ENCODE results near the gene CEP41.
"Not testable (repeated sequence)": the region's sequence is repeated elsewhere in the genome, so short reads cannot be mapped to it uniquely, and the experiment has no call there.

The CEP41 gene

DNA sequence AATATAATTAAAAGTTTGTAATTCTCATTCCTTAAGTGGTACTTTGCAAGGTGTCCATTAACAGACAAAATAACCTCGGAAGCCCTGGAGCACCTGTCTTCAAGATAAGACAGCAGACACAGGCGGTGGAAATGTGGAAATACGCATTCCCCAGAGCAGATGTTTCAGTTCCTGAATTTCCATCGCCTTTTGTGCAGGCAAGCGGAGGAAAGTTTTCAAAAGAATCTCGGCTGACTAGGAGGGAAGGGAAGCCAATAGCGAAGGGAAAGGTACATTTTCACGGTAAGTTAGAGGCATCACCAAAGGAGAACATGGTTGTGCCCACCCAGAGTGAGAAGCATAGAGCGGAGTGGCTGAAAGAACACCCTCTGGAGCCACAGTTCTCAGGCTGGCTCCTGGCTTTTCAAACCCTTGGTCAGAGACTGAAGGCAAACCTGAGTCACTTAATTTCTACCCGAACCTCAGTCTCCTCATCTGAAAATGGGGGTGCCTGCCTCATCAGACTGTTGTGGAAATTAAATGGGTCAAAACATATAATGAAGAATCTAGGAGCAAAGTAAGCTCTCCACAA is 46.9 kb downstream of the CEP41 start:
- in situ Hi-C loops (cut with MboI; ENCODE audit: low sequenced_read_pairs): no loop called here

DNA sequence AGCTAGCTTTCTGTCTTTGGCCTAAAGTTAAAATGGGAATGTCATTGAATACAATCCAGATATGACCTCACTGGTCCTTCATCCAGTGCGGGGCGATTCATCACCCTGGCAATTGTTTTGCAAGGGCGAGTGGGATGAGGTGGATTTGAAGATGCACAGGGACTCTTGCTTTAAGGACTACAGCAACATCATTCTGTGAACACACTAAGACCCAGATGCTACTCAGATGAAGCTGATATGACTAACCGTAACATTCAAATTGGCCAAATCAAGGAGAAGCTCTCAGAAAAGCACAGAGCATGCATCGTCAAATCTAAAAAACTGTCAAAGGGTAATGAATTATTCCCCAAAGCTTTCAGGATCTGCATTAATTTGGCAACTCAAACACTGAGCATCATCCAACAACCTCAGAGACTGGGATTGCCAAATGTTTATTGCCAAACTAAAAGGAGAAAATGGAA is 47.7 kb downstream of the CEP41 start:
- in situ Hi-C loops (cut with MboI; ENCODE audit: low sequenced_read_pairs): no loop called here

DNA sequence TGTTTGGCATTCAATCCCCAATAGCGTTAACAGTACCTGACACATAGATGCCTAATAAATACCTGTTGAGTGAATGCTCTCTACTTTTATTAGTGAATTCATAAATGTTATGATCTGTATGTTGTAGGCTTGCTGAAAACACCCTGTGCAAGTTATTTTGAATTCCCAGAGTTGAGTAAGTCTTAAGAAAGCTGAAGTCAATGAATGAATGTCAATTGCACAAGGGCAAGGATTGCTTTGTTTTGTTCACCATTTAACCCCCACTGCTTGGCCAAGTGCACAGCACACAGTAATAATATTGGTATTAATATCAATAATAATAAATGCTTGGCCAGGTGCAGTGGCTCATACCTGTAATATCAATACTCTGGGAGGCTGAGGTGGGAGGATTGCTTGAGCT is 50.3 kb downstream of the CEP41 start:
- in situ Hi-C loops (cut with MboI; ENCODE audit: low sequenced_read_pairs): no loop called here

DNA sequence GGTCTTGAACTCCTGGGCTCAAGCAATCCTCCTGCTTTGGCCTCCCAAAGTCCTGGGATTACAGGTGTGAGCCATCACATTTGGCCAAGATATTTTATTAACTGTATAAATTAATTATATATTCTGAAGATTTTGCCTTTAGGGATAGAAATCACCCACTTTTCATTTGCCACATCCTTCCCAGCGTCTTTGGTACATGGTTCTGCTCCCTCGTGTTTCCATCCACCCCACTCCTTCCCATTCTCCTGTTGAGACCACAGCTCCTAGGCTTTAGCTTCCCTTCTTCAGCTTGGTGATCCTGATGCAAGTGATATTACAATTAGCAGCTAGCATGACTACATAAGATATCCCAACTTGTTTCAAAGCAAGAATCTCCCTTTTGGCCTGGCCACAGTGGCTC is 52.1 kb downstream of the CEP41 start:
- in situ Hi-C loops (cut with MboI; ENCODE audit: low sequenced_read_pairs): no loop called here

DNA sequence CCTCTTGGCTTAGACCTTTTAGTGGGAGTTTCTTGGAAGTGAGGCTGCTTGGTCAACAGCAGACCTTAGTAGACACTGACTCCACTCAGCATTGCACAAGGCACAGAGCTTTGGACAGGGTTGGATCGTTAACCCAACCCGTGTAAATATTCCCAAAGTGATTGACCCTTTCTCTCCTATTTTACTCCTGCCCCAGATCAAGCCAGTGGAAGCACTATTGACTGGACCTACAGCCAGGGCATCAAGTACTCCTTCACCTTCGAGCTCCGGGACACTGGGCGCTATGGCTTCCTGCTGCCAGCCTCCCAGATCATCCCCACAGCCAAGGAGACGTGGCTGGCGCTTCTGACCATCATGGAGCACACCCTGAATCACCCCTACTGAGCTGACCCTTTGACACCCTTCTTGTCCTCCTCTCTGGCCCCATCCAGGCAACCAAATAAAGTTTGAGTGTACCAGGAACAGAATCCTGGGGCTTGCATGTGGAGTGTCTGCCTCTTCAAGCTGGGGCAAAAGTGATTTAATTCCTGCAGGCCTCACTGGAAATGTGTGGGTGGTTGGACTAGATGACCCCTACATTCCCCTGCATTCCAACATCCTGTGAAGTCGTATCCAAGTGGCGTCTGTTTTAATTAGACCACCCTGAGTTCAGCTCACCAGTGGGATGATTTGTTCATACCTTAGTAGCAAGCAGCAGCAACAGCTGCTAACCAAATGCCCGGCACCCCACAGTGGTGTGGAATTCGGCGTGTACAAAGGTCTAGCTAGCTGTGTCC is 53.0 kb downstream of the CEP41 start:
- in situ Hi-C loops (cut with MboI; ENCODE audit: low sequenced_read_pairs): no loop called here

DNA sequence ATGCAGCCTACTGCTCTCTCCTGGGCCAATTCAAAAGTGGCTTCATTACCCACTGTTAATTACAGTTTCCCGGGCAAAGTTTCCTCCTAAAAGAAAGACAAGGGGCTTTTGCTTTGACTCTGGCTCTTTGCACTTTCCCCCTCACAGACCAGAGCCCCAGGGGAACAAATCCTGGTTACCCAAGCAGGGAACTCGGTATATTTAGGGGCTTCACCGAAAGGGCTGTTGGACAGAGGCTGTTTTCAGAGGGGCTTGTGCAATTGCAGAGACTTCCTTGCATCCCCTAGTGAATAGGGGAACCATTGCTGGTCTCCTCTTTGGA is 53.5 kb downstream of the CEP41 start:
- in situ Hi-C loops (cut with MboI; ENCODE audit: low sequenced_read_pairs): no loop called here

DNA sequence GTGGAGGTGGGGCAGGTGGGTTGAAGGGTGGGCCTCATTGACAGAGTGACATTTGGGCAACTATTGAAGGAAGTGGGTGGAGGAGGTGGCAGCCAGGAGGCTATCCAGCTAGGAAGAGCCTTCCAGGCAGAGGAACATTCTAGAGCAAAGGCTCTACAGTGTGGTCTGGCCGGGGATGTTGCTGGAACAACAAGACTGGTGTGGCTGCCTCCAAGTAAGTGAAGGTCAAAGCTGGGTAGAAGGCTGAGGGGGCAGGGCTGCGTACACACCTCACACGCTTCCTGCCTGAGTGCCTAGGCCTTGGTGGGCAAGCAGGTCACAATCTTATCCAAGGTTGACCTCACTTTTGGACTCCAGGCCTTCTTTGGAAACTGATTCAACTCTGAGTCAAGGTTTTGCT is 53.9 kb downstream of the CEP41 start:
- in situ Hi-C loops (cut with MboI; ENCODE audit: low sequenced_read_pairs): no loop called here

DNA sequence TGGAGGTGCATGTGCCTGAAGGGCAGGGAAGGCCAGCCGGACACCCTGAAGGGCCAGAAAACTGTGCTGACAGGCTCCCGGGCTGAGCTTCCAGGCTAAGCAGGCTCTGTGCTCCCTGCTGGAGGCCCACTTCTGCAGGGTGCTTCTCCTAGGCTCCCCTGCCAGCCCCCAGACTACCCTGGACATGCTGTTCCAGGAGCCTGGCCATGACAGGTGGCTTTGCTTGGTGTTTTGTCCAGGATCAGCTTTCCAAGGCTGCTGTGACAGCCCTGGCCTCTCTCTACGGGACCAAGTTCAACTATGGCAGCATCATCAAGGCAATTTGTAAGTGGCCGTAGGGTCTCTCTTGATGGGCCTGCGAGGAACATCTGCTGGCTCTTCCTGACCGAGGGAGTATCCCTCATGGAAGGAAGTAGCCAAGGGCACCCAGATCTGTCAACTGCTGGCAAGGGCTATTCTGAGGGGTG is 55.2 kb downstream of the CEP41 start:
- in situ Hi-C loops (cut with MboI; ENCODE audit: low sequenced_read_pairs): no loop called here

DNA sequence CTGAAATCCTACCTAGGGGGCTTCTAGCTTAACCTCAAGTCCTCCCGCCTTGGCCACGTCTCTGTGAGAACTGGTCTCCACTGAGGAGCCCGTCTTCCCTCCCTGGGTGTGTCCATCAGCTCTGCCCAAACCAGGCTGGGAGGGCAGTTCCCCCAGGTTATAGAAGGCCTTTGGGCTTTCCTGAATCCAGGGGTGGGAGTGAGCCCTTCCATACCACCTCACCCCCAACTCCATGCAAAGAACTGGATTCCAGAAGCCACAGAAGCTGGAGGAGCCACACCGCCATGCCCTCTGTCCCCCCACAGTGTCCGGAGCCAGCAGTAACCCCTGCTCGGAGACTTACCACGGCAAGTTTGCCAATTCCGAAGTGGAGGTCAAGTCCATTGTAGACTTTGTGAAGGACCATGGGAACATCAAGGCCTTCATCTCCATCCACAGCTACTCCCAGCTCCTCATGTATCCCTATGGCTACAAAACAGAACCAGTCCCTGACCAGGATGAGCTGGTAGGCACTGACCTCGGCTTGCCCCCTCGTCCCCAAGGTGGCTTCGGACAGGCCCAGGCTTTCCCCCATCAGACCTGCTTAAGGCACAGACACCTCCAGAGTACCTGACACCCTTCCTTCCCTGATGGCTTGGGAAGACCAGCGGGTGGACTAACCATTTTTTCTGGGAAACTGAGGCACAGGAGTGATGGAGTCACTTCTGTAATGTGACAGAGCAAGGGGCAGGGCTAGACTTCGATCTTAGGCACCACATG is 55.8 kb downstream of the CEP41 start:
- in situ Hi-C loops (cut with MboI; ENCODE audit: low sequenced_read_pairs): no loop called here

DNA sequence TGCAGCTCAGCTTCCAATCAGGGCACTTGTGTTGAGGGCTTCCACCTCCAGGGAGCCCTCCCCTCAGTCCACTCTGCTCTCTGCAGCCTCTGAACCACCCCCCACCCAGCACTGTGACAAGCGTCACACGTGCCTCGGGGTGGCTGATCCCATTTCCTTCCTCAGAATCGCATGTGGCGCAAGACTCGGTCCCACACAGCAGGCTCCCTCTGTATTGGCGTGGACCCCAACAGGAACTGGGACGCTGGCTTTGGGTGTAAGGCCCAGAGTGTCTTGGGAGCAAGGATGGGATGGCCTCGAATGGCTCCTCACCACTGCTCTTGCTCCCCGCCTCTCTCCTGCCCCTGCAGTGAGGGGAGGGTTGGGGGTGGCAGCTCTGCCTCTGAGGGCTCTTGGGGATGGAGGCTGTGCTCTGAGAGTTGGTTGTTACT is 56.4 kb downstream of the CEP41 start:
- in situ Hi-C loops (cut with MboI; ENCODE audit: low sequenced_read_pairs): no loop called here

DNA sequence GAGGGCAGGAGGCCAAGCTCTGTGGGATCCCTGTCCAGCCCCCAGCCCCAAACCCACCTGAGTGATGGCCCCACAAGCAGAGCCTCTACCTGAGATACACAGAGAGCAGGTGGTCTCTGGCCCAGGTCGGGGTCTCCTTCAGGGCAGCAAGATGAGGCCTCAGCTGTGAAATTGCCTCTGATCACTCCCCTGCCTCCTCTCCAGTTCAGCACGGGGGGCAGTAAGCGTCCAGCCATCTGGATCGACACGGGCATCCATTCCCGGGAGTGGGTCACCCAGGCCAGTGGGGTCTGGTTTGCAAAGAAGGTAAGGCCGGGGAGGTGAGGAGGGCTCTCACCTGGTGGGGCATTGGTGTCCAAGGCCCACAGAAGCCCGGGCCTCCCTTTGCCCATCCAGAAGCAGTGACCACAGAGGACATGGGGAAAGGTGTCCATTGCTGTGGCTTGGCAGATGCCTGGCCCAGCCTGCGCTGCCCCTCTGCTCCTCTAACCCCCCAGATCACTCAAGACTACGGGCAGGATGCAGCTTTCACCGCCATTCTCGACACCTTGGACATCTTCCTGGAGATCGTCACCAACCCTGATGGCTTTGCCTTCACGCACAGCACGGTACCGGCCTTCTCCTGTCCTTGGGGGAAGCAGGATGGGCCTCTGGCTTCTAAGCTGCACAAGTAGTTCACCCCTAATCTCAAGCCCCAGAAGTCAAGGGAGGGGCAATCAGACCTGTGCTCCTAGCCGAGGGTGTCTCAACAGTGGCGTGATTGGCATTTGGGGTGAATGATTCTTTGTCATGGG is 57.4 kb downstream of the CEP41 start:
- in situ Hi-C loops (cut with MboI; ENCODE audit: low sequenced_read_pairs): no loop called here

DNA sequence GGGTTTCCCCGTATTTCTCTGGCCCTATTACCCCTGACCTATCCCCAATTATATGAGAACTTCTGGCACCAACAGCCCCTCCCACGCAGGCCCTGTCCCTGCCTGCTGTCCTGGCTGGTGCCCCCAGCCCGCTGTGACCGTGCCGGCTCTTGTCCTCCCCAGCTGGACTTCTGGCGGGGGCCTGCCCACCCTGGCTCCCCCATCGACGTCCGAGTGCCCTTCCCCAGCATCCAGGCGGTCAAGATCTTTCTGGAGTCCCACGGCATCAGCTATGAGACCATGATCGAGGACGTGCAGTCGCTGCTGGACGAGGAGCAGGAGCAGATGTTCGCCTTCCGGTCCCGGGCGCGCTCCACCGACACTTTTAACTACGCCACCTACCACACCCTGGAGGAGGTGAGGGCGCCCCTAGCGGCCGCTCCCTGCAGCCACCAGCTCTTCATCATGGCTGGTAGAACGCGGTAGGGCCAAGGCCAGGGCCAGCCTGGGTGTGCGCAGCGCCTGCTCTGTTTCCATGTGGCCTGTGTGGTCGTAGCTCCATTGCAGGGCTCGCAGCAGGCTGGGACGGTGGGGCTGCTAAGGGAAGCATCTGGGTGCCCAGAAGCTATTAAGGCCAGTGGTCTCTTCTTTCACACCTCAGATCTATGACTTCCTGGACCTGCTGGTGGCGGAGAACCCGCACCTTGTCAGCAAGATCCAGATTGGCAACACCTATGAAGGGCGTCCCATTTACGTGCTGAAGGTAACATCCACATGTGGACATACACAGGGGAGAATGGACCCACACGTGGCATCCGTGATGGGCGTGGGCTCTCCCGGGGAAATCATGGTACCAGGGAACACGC is 59.1 kb downstream of the CEP41 start:
- in situ Hi-C loops (cut with MboI; ENCODE audit: low sequenced_read_pairs): no loop called here

DNA sequence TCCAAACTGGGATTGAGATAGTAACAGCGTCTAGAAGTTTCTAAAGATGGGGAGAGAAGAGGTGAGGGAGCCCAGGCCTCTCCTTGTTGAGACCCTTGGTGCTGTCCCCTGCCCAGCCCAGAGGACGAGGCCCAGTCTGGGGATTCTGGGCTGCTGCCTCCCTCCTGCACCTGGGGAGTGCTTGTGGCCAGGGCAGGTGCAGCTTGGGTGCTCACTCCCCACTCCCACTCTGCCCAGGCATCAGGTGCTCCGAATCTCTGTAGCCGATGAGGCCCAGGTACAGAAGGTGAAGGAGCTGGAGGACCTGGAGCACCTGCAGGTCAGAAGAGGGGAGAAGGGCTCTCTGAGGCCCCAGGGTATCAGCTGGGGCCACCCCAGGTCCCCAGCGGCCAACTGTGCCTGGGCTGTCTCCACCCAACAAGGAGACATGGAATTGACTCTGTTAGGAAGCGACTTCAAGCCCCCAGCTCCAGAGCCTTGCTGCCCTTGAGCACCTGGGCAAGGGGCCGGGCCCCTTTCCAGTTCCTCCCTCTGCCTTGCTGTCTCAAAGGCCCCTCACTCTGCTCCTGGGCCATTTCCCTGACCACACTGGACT is 59.9 kb downstream of the CEP41 start:
- in situ Hi-C loops (cut with MboI; ENCODE audit: low sequenced_read_pairs): no loop called here

DNA sequence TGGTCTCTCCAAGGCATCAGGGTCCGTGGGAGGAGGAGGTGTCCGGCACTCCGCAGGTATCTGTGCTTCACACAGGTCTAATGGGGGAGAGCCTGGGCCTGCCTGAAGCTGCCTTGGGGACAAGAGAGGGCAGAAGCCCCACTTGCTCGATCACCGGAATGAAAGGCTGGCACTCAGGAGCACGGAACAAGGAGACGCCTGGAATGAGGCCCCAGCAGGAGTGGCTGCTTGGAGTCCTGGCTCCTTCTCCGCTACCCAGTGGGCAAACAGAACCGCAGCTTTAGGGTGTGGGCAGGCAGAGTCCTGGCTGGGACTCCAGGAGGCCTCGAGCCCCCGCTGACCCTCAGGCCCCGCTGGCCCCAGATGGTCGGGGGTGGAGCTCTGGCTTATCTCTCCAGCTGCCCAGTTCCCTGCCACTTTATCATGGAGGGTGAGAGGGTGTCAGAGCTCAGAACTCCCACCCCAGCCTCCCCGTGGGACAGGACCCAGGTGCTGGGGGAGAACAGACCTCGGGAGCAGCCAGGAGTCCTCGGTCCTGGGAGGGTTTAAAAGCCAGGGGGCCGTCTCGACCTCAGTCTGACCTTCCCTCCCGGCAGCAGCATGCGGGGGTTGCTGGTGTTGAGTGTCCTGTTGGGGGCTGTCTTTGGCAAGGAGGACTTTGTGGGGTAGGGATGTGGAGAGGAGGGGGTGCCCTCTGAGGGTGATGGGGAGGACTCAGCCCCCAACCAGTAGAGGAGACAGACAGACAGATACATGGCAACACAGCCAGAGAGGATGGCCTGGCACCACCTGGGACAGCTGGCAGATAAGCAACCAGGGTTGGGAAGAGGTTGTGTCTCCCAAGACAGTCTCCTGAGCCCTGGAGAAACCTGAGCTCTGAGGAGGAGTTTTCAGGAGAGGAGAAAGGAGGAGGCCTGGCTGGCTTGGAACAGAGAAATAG is 60.6 kb downstream of the CEP41 start, which contains the start of gene CPA1:
CPA1 (plus strand) TSS at position 574 of the 940 bp plus-strand sequence; CDS start at position 601, 27 bp downstream.
- in situ Hi-C loops (cut with MboI; ENCODE audit: low sequenced_read_pairs): no loop called here

DNA sequence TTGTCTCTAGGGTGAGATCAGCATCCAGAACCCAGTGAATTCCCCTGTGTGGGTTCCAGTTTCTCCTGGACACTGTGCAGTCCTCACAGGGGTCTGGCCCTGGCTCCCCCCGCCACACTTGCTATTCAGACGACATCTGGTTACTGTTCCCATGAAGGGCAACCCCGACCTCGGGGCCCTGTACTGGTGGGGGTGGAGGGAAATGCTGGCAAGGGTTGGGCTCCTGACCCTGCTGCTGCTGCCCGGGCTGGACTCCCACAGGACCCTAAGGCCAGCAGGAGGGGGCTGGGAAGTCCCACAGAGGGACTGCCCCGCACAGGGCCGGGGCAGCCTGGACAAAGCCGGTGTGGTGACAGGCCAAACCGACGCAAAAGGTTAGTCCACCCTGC is 61.3 kb downstream of the CEP41 start:
- in situ Hi-C loops (cut with MboI; ENCODE audit: low sequenced_read_pairs): no loop called here

DNA sequence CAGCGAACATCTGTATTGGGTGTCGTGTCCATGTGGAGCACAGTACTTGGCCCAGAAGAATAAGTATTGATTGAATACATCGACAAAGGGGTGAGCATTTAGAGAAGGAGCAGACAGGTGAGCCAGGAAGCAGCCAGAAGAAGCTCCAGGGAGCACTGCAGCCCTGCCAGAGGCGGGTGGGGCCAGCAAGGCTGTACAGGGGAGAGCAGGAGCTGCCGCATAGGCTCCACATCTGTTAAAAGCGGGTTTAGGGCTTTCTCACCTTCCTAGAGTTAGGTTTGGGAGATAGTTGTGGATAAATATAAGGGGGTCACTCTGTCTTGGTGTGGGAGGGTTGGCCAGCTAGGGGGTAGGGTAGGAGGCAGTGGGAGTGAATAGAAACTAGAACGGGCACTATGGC is 61.8 kb downstream of the CEP41 start:
- in situ Hi-C loops (cut with MboI; ENCODE audit: low sequenced_read_pairs): no loop called here

DNA sequence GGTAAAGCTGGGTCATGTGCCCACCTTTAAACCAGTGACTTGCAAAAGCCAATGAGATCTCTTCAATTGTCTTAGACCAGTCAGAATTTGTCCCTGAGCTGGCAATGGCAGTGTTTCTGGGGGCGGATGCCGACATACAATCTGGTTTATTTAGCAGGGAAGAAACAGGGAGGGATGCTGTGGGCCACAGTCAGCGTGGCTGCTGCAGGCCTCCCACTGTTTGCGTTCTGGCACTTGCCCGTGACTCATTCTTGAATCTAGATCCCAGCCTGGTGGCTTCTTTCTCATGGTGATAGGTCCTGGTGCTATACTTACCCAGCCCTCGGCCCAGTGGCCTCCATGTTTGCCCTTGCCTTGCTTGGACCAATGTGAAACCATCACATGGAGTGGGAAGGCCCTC is 63.6 kb downstream of the CEP41 start:
- in situ Hi-C loops (cut with MboI; ENCODE audit: low sequenced_read_pairs): no loop called here

DNA sequence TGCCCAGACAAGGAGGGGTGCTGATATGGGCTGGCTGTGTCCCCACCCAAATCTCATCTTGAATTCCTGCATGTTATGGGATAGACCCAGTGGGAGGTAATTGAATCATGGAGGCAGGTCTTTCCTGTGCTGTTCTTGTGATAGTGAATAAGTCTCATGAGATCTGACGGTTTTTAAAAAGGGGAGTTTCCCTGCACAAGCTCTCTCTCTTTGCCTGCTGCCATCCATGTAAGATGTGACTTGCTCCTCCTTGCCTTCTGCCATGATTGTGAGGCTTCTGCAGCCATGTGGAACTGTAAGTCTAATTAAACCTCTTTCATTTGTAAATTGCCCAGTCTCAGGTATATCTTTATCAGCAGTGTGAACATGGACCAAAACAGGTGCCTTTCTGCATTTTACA is 64.4 kb downstream of the CEP41 start:
- in situ Hi-C loops (cut with MboI; ENCODE audit: low sequenced_read_pairs): not testable (repeated sequence)

DNA sequence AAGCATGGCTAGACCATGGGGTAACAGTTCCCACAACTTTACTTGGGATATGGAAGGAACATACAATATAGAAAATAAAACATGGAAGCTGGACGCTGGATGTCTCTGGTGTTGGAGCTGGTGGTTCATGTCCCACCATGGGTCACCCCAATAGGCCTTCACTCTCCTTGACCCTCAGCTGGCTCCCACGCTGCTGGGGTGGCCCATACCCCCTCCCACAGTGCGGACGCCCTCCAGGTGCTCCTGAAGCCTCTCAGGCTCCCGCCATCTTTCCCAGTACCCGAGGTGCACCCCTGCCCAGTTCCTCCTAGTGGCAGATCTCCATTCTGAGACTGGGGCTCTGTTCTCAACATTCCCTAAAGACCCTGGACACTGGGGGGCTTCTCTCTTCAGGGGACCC is 66.3 kb downstream of the CEP41 start:
- in situ Hi-C loops (cut with MboI; ENCODE audit: low sequenced_read_pairs): no loop called here
